Ramos (cell line): ENCODE measurements around the gene TRPC4AP.

Source experiments
- in situ Hi-C: fragments of 300-500 bp; cut with MboI; formaldehyde crosslinking; loops from one replicate; pipeline ENCODE4 v1.14.3; 2022; ENCODE audit warnings: low sequenced_read_pairs; ENCODE audit not compliant: unreplicated experiment

Gene TRPC4AP

GRCh38 chr20:35004749-35005462 is 87.7 kb downstream of the TRPC4AP start:
- in situ Hi-C loops: no loop called here

- in situ Hi-C loops: no loop called here
Measured at GRCh38 chr20:35004051-35004725, 88.4 kb downstream of the TRPC4AP start.

GRCh38 chr20:35003211-35004031 is 89.2 kb downstream of the TRPC4AP start:
- in situ Hi-C loops: no loop called here

GRCh38 chr20:35002426-35003210 is 90.0 kb downstream of the TRPC4AP start:
- in situ Hi-C loops: no loop called here

GRCh38 chr20:35001596-35002362 is 90.8 kb downstream of the TRPC4AP start:
- in situ Hi-C loops: no loop called here

GRCh38 chr20:35000922-35001595 is 91.5 kb downstream of the TRPC4AP start:
- in situ Hi-C loops: no loop called here

GRCh38 chr20:35000311-35000921 is 92.2 kb downstream of the TRPC4AP start:
- in situ Hi-C loops: no loop called here

GRCh38 chr20:34999782-35000181 is 92.8 kb downstream of the TRPC4AP start:
- in situ Hi-C loops: no loop called here

GRCh38 chr20:34999021-34999451 is 93.6 kb downstream of the TRPC4AP start:
- in situ Hi-C loops: no loop called here

GRCh38 chr20:34998331-34998950 is 94.2 kb downstream of the TRPC4AP start:
- in situ Hi-C loops: no loop called here

- in situ Hi-C loops: no loop called here
Measured at GRCh38 chr20:34997774-34998173, 94.8 kb downstream of the TRPC4AP start.

- in situ Hi-C loops: no loop called here
Measured at GRCh38 chr20:34997131-34997561, 95.5 kb downstream of the TRPC4AP start.

GRCh38 chr20:34996243-34997028 is 96.2 kb downstream of the TRPC4AP start:
- in situ Hi-C loops: no loop called here

- in situ Hi-C loops: no loop called here
Measured at GRCh38 chr20:34995696-34996095, 96.9 kb downstream of the TRPC4AP start.

- in situ Hi-C loops: no loop called here
Measured at GRCh38 chr20:34995192-34995591, 97.4 kb downstream of the TRPC4AP start.

GRCh38 chr20:34994509-34995131 is 98.0 kb downstream of the TRPC4AP start:
- in situ Hi-C loops: no loop called here
